Measurements from ENCODE around the gene CCDC88B.

DNA sequence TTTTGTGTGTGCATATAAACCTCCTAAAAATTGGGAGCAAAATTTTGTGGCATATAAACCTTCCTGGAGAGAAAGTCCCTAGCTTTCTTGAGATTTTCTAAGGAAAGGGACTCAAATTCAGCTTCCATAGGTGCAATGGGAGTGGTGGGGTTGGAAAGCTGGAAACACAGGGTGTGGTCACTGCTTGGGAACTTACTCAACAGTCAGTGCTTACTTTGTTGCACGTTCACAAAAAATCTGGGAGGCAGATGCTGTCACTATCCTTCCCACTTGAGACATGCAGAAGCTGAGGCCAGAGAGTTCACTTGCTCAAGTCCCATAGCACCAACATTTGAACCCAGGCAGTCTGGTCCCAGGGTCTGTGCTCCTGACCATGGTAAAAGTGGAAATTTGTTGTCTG, 43.8 kb upstream of the CCDC88B start:
- TF ChIP-seq, protein P1, sequence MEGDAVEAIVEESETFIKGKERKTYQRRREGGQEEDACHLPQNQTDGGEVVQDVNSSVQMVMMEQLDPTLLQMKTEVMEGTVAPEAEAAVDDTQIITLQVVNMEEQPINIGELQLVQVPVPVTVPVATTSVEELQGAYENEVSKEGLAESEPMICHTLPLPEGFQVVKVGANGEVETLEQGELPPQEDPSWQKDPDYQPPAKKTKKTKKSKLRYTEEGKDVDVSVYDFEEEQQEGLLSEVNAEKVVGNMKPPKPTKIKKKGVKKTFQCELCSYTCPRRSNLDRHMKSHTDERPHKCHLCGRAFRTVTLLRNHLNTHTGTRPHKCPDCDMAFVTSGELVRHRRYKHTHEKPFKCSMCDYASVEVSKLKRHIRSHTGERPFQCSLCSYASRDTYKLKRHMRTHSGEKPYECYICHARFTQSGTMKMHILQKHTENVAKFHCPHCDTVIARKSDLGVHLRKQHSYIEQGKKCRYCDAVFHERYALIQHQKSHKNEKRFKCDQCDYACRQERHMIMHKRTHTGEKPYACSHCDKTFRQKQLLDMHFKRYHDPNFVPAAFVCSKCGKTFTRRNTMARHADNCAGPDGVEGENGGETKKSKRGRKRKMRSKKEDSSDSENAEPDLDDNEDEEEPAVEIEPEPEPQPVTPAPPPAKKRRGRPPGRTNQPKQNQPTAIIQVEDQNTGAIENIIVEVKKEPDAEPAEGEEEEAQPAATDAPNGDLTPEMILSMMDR (IDR thresholded peaks at IDR 0.05): no peak
- no peak for TF ChIP-seq POLR2A (IDR thresholded peaks at IDR 0.05)

Data from body of pancreas (tissue), 4 donors.